Bronchial smooth muscle cell (primary cell): ENCODE data around the gene KIF4B. TPM values are rescaled to one million over a fixed set of nuclear protein-coding genes. Genes with fewer than 3 reads are reported as not detected.

Experiments
- total RNA-seq: library from RNA; depleted of rRNA; stranded (reverse); fragments of >200 nt; gene quantifications from 2 replicates; pipeline ENCODE4 v1.2.1, GENCODE V29; 2014

Gene KIF4B, protein sequence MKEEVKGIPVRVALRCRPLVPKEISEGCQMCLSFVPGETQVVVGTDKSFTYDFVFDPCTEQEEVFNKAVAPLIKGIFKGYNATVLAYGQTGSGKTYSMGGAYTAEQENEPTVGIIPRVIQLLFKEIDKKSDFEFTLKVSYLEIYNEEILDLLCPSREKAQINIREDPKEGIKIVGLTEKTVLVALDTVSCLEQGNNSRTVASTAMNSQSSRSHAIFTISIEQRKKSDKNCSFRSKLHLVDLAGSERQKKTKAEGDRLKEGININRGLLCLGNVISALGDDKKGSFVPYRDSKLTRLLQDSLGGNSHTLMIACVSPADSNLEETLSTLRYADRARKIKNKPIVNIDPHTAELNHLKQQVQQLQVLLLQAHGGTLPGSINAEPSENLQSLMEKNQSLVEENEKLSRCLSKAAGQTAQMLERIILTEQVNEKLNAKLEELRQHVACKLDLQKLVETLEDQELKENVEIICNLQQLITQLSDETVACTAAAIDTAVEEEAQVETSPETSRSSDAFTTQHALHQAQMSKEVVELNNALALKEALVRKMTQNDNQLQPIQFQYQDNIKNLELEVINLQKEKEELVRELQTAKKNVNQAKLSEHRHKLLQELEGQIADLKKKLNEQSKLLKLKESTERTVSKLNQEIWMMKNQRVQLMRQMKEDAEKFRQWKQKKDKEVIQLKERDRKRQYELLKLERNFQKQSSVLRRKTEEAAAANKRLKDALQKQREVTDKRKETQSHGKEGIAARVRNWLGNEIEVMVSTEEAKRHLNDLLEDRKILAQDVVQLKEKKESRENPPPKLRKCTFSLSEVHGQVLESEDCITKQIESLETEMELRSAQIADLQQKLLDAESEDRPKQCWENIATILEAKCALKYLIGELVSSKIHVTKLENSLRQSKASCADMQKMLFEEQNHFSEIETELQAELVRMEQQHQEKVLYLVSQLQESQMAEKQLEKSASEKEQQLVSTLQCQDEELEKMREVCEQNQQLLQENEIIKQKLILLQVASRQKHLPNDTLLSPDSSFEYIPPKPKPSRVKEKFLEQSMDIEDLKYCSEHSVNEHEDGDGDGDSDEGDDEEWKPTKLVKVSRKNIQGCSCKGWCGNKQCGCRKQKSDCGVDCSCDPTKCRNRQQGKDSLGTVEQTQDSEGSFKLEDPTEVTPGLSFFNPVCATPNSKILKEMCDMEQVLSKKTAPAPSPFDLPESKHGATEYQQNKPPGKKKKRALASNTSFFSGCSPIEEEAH
- under 0.01 and 0.09 TPM in 2 replicates for total RNA-seq

GRCh38 chr5:155013526-155013925, at the start of gene KIF4B:
Gene KIF4B (plus strand): TSS chr5:155013755. CDS start chr5:155013860, 105 bp downstream.

Other genes starting within 250 kb of the KIF4B start
- gene FAXDC2, start 163.2 kb upstream of the KIF4B start, total RNA-seq, result 18.4 and 21.1 TPM in 2 replicates
- gene CNOT8, start 155.1 kb upstream of the KIF4B start, total RNA-seq, result 30.1 and 42.1 TPM in 2 replicates
- gene GEMIN5, start 75.5 kb upstream of the KIF4B start, total RNA-seq, result 9.8 TPM in 2 replicates
- gene MRPL22, start 72.7 kb upstream of the KIF4B start, total RNA-seq, result 21.1 and 23.0 TPM in 2 replicates